OCI-M2 (cell line): ENCODE data around the gene WDFY2.

ENCODE experiments used
- DNase-seq: peaks from one replicate; lab custom pipeline; 2025; ENCODE audit not compliant: unreplicated experiment; lab: John Stamatoyannopoulos, UW

The WDFY2 gene

DNA sequence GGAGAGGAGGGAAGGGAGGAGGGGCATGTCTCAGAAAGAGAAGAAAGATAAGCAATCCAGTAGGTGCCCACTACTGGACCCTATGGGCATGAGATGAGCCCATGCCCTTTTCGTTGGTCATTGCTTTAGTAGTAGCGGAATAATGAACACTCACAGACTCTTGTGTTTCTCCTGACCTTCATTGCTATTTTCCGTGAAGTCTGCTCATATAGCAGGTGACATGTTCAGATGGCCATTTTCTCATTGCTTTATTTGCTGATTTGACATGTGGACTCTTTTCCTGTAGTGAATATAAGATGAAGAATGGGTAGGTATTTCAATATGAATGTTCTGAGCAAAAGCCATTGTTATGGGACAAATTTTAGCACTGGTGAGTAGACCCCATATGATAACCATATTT is 16.4 kb downstream of the WDFY2 start:
- no peak for DNase-seq

DNA sequence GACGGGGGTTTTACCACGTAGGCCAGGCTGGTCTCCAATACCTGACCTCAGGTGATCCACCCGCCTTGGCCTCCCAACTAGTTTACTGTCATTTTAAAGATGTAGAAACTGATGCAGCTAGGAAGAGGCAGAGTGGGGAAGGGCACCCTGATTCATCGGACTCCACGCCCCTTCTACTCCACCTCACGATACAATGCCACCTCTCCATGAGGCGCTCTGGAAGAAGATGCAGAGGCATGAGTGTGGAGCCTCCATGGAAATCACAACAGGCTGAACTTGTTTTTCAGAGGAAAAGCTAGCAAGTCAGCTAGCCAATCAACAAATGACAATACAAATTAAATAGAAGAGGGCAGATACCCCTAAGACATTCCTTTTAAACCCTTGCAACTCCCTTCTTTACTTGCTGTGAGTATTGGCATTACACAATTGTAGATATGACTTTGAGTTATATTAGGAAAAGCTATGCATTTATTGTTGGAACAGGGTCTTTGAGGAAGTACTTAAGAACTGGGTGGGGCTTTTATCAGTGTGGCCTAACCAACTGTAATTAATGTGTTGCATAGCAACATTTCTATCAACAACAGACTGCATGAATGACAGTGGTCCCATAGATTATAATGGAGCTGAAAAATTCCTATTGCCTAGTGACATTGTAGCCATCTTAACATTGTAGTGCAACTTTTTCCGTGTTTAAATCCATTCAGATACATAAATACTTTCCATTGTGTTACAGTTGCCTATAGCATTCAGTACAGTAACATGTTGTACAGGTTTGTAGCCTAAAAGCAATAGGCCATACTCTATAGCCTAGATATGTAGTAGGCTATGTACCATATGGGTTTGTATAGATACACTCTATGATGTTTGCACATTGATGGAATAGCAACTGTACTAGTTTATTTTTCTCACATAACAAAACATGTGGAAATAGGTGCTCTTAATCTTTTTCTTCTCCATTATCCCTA is 17.6 kb downstream of the WDFY2 start:
- DNase-seq: peak; percentile 23

DNA sequence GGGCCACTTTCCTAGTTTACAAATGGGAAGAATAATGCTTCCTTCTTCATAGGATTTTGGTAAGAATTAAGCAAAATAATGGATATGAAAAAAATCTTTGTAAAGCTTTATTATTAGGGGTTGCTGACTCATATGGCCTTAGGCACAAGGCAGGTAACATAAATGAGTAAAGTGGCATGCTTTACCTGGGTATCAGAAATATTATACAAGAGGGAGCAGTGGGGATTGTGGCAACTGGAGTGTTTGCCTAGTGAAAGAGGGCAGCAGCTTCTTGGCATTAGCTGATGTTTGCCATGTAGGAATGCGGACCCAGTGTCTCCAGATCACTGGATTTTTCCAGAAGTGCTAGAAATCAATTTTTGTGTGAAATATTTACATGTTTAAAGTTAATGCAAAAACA is 19.5 kb downstream of the WDFY2 start:
- DNase-seq: no peak

DNA sequence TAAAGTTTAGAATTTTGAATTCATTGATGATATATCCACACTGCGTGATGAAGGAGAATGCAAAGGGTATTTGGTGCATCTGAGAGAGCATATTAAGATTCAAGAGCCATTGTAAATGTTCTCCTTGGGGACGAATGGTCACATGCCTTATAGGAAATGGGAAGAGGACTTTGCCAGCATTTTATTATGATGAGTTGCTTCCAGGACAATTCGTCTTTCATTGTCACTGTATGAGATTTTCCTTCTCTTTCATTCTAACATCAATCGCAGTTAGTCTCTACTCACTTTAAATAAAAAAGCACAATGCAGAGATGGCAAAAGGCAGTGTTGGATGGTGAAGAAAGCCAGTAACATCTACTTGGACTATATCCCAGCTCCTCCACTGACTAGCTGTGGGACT is 21.4 kb downstream of the WDFY2 start:
- no peak for DNase-seq

DNA sequence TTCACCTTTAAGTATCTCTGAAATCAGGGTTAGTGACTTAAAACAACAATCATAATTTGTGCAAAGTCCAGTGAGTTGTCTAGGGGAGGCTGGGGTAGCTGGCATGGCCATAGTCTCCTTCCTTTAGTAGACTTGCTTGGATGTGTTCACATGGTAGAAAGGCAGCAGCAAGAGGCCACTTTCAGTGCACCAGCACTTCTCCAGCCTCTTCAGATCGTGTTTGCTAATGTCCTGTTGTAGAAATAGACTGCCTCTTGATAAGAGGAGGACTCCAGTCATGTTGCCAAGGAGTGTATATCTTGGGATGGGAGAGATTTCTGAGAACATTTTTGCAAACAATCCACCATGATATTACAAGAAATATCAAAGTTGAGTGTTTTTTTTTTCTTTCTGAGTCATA is 22.9 kb downstream of the WDFY2 start:
- no peak for DNase-seq

DNA sequence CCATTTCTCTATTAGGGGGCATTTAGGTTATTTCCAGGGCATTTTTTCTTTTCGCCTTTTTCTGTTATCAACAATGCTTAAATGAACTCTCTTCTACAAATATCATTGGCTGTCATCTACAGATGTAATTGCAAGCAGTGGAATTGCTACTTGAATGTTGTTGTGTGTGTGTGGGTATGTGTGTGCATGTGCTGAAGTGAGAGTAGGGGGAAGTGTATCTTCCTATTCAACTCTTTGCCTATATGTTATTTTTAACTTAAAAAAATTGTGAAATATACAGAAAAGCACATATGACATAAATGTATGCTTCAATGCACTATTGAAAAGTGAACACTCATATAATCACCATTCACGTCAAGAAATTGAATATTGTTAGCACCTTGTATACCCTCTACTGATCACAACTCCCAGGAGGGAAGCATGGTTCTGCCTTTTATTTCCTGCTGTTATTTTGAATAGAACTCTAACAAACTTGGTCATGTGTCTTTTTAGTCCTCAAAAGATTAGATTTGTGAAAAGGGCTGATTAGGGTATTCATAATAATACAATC is 24.7 kb downstream of the WDFY2 start:
- no peak for DNase-seq

DNA sequence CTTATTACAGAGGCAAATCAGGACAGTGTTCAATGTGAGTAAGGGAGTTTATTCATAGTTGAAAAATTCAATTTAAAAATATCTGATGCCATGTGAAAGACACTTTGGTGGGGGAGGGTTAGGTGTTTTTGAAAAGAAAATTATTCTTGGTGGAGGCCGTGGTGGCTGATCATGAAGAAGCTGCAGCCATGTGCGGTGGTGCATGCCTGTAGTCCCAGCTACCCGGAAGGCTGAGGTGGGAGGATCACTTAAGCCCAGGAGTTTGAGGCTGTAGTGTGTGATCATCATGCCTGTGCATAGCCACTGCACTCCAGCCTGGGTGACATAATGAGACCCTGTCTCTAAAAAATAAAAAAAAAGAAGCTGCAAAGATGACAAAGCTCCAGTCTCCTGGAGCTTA is 28.6 kb downstream of the WDFY2 start:
- no peak for DNase-seq

DNA sequence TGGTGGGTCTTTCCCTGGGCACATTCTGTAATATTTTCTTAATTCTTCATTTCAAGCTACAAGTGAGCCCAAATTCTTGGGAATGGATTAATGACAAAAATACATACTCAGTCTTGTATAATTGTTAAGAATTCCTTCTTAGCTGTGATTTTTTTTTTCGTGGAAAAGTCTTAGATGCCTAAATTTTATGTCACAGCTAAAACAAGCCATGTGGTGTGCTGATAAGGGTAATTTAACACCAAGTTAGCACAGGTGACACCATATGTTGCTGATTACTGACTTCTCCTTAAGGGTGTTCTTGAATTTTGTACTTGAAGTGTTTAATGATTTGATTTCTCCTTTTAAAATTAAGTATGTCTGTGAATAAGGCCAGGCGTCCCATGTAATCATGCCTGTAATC is 29.3 kb downstream of the WDFY2 start:
- DNase-seq: no peak

DNA sequence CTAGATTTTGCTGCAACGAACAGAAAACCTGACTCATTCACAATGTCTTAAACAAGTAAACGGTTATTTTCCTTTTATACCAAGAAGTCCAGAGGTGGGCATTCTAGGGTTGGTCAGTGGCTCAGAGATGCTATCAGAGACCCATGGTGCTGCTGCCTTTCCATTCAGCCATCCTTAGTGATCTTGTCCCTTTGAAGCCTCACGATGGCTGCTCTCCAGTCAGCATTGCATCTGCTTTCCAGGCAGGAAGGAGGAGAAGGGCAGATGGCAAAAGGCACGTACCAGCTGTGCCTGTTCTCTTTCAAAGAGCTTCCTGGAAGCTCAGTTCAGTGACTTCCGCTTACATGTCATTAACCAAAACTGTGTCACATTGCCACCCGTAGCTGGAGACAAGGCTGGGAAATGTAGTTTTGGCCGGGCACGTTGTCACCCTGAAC is 30.1 kb downstream of the WDFY2 start:
- no peak for DNase-seq

DNA sequence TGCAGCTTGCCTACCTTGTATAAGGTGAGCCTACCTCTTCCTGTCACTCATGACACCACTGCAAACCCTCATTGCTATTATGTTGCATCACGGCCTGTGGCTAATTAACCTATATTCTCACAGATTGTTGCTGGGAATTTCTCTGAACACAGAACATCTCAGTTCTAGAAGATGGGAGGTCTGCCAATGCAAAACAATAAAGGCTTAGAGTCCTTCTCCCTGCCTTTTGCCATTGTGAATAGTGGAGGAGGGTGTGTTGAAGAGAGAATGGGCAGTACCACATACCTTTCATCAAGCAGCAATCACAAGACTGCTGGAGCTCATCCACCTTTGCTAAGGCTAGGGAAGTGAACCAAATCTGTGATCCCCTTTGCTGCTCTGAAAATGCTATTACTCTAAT is 34.4 kb downstream of the WDFY2 start:
- DNase-seq: no peak

DNA sequence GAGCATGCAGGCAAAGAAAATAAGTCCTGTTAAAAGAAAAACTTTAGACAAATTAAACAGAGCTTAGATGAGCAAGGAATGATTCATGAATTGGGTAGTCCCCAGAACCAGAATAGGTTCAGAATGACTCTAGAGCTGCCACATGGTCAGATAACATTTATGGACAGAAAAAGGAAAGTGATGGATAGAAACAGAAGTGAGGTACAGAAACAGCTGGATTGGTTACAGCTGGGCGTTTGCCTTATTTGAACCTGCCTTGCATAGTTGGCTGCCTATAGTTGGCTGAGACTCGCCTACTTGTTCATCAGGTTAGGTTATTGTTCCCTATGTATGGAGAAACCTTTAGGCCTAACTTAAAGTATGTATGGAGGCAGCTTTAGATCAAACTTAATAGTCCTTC is 35.4 kb downstream of the WDFY2 start:
- no peak for DNase-seq

DNA sequence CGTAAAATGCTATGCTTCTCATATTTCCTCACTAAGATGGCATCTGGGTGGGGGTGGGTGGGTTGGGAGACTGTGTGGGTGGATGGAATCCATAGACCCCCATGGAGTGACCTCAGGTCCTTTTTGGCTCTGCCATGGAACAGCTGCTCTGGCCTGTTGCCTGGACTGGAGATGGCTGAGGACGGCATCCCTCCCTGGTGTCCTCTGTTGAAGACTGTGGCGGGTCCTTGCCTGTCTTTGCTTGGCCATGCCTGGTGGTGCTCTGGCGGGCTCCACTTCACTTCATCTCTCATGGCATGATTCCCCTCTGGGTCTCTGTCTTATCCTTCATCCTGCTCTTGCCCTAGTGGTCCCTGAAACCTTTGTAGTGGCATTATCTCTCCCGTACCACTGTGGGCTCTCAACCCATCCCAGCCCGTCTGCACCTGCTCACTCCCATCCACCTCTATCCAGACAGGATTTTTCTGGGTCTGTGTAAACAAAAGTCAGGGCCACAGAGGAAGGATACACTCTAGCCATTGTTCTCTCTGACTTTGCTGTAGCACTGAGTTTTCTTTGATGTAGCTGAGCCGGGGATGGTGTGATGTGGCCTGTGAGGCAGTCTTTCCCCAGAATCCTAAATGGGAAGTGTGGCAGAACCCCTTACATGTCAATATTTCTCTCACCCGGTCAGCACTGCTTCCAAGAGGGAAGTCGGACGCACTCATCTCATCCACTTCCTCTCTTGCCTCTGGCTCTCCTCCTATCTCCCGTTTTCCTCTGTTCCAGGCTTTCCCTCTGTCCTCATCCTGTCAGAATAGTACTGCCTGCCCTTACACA is 36.1 kb downstream of the WDFY2 start:
- DNase-seq: no peak

DNA sequence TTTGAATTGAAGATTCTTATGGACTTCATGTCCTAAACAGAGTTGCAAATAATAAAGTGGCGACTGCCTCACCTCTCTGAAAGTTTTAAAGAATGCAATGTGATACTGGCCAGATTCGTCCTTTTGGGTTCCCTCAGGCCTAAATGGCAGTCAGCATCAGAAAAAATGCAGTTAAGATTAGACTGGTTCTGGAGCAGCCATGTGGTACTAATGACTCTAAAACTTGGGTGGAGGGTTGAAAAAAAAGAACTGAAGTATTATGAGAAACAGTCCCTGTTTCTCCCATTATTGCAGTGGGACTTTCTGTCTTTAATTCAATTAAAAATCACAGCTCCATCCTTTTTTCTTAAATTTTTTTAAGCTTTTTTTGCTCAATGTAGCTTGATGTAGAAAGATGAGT is 37.3 kb downstream of the WDFY2 start:
- no peak for DNase-seq

DNA sequence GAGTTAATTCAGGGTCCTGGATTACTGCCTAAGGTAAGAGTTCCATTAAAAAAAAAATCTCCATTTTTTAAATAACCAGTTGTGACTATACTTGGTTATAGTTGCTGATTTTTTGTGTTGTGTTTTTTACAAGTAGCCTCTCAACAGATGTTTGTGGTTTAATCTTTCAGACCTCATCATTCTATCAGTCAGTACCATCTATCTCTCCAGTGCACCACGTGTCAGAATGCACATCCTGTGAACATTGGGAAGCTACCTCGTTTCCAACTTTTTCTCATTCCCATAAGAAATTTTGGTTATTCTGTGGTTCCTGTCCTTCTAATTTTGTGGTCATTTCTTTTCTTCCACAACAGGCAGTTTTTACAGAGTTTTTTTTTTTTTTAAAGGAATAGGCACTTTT is 39.2 kb downstream of the WDFY2 start:
- no peak for DNase-seq

DNA sequence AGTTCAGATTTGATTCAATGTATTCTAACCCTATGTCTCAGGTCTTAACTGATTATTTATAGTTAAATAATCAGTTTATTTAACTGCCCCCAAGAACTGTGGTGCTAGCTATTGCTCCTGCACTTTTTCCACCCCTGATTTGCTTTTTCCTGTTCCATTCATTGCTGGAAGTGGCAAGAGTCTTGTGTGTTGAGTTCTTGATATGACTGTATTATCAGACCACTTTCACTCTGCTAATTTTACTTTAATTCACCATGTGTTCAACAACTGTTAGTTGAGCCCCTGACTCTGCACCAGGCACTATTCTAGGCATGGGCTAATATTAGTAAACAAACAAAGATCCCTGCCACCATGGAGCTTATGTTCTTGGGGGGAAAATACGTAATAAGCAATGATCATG is 39.9 kb downstream of the WDFY2 start:
- DNase-seq: no peak

DNA sequence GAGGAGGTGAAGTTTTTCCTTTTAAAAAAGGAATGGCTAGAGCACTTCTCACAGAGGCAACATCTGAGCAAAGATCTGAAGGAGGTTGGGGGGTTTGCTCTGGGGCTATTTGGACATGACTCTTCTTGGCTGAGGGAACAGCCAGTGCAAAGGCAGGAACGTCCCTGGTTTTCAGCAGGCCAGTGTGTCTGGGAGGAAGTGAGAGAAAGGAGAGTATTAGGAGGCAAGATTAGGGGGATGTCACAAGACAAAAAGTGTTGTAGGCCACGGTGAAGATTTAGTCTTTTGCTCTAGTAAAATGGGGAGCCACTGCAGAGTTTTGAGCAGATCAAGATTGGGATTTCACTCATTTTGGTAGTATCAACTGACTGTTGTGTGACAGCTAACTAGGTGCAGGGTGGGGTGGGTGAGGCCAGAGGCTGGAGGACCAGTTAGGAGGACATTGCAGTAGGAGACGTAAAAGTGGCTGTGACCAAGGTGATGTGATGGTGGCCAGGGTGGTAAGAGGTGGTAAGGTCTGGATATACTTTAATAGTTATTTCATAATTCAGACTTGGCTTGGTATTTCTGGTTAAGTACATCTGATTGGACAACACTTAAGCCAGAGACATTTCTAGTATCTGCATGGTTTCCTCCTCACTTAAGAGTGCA is 40.6 kb downstream of the WDFY2 start:
- DNase-seq: no peak

DNA sequence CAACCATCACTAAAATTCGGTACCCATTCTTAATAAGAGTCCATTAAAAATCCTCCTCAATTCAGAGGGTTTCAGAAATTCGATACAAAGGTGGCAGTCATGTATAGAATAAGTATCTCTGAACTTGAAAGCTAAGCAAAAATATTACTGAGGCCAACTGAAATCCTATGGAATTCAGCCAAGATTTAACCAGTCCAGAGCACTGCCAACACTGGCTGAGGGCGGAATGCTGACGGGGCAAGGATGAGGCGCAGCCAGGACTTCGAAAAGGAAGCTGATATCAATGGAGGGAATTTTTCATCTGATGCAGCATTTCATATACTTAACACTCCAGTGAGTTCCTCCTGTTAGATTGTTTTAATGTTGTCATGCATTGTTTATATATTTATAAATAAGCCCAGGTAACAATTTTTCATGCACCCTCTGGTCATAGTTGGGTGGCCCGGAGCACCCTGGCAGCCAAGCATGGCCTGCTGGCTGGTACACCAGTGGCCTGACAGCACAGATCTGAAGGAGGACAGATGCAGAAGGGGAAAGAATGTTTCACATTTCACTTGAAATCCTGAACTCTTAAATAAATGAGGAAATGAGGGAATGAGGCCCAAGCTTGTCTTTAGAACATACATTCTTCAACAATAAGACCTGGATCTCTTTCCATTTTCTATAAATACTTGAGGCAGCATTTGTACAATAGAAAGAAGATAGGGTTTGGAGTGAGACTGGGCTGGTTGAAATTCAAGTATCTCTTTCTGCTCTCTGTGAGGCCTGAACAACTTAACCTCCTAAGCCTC is 41.5 kb downstream of the WDFY2 start:
- no peak for DNase-seq

DNA sequence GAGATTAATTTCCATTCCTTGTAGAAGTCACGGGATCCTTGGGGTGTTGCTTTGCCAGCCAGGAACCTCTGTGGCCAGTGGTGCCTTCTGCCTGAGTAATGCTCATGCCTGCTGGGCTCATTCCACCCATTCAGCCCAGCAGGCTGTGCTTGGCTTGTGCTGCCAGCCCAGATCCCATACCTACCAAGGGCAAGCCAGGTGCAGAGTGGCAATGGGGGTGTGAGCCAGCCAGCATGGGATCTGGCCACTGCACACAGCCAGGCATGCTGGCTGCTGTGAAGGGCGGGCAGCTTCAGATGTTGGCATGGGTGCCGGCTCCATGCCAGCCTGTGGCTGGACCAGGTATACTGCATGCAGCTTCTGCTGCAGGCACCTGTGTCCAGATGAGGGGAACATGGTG is 42.5 kb downstream of the WDFY2 start:
- DNase-seq: no peak

DNA sequence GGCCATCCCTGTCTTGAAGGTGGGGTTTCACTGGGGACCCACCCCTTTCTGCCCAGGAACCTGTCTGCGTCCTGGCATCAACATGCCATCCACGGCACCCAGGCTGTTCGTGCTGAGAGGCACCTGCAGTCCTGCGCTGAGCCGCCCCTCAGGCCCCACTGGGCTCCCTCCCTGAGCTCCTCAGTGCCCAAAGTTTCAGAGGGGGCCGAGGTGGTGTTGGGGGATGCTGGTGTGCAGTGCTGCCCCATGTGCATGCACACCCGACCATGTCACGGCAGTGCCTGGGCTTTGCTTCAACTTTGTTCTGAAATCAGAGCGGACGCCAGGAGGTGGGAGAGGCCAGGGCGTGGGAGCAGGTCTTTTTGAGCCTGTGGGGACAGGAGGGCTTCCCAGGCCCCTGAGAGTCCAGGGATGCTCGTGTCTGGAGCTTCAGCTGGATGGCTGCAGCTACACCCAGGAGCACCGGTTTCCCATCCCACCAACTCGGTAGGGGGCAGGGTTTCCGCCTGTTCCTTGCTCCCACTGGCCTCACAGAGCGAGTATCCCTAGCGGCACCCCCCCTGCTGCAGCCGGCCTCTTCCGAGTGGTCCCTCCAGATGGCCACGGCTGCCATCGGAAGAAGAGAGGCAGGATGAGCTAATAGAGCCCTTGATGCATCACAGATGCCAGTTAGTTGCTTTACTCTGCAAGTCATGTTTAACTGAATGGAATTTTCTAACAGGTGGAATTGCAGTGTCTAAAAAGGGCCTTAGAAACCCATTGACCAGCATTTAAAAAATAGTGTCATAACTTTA is 44.0 kb downstream of the WDFY2 start:
- no peak for DNase-seq
